Nephron (organoid): ENCODE results near the gene LY86.

Experiments
- H3K27ac Mint-ChIP-seq, 3 experiments: 2 replicates each; pipeline ENCODE4 v1.8.0; 2020; ENCODE audit warnings: mixed read lengths in 3 of 3, mild to moderate bottlenecking in 2 of 3, moderate library complexity in 1 of 3
- H3K27me3 Mint-ChIP-seq: 2 replicates; pipeline ENCODE4 v1.8.0; 2021; ENCODE audit warnings: low read depth, mild to moderate bottlenecking, moderate library complexity, mixed read lengths
- H3K36me3 Mint-ChIP-seq: 2 replicates; pipeline ENCODE4 v1.8.0; 2020; ENCODE audit warnings: low read depth, mixed read lengths
- H3K4me1 Mint-ChIP-seq: 2 replicates; pipeline ENCODE4 v1.8.0; 2020; ENCODE audit warnings: mixed read lengths
- H3K4me3 Mint-ChIP-seq, 3 experiments: 2 replicates each; pipeline ENCODE4 v1.8.0; 2020; ENCODE audit warnings: mild to moderate bottlenecking in 3 of 3, mixed read lengths in 3 of 3, moderate library complexity in 2 of 3
- H3K9me3 Mint-ChIP-seq: 2 replicates; pipeline ENCODE4 v1.8.0; 2020; ENCODE audit warnings: mixed read lengths
- TF ChIP-seq, protein P1 (sequence below), 3 experiments: fragments of 200-600 bp; sonication (generic); IDR thresholded peaks; one replicate each; pipeline ENCODE4 v1.5.0; 2021; ENCODE audit warnings: antibody characterized with exemption in 3 of 3; ENCODE audit not compliant: unreplicated experiment in 3 of 3

LY86 gene

DNA sequence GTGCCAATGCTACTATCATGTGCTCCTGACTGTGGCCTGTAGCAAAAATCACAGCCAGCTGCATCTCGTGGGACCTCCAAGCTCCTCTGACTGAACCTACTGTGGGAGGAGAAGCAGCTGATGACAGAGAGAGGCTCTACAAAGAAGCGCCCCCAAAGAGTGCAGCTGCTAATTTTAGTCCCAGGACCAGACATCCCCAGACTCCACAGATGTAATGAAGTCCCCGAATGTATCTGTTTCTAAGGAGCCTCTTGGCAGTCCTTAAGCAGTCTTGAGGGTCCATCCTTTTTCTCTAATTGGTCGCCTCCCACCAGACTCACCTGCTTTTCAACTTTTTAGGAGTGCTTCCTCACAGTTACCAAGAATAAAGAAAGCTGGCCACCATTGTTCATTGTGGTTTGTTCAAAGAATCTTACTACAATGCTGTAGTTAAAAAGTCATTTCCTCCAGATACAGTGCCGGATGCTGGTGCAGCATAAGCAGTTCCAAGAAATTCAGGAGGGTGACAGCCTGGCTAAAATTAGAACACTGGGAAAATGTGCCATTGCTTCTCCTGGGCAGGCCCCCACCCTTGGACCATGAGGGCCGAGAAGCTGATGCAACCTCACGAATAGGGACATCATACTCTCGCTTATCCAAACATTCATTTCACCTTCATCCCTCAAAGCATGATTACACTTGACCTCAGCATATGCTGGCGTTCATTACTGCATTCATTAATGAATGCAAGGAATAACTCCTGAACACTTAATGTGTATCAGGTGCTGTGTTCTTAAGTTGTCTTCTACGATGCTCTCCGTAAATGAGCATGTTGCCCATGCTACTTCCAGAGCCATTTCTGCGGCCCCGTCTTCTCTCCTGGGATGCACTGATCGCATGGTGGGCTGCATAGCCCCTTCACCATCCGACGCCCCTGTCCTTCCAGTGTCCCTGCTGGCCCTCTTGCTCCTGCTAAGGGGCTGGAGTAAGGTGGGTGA lies 66.4 kb downstream of the LY86 start:
- peak overlapping the region; percentile 20 to 59 (median 27) for H3K27ac Mint-ChIP-seq
- peaks cover 39% of the 10 kb centered on the region for H3K4me1 Mint-ChIP-seq
- peak overlapping the region in 1 of 3 experiments; percentile 4 for H3K4me3 Mint-ChIP-seq
- H3K36me3 Mint-ChIP-seq = no peaks in the 10 kb centered on the region
- TF ChIP-seq, protein P1, sequence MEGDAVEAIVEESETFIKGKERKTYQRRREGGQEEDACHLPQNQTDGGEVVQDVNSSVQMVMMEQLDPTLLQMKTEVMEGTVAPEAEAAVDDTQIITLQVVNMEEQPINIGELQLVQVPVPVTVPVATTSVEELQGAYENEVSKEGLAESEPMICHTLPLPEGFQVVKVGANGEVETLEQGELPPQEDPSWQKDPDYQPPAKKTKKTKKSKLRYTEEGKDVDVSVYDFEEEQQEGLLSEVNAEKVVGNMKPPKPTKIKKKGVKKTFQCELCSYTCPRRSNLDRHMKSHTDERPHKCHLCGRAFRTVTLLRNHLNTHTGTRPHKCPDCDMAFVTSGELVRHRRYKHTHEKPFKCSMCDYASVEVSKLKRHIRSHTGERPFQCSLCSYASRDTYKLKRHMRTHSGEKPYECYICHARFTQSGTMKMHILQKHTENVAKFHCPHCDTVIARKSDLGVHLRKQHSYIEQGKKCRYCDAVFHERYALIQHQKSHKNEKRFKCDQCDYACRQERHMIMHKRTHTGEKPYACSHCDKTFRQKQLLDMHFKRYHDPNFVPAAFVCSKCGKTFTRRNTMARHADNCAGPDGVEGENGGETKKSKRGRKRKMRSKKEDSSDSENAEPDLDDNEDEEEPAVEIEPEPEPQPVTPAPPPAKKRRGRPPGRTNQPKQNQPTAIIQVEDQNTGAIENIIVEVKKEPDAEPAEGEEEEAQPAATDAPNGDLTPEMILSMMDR (IDR thresholded peaks at IDR 0.05; ENCODE audit: unreplicated experiment in 3 of 3) = no peak
- no peaks in the 10 kb centered on the region for H3K9me3 Mint-ChIP-seq
- H3K27me3 Mint-ChIP-seq = peaks cover 9% of the 10 kb centered on the region

DNA sequence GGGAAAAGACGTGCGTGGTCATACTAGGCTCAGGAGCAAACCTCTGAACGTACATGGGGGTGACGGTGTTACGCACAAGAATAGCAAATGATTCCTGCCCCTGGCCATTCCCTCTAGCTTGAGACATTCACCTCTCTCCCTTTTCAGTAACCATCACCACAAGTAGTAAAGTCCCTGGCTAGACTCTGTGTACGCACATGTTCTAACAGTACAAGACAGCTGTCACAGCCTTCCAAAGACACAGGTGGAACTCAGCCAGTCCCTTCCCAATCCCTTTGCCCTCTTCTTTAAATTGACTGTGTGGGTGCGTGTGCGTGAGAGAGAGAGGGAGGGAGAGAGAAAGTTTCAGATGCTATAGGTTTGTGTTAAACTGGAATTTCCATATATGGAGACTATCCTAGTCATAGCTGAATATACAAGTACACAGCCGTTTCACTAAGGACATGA lies 67.3 kb downstream of the LY86 start:
- peaks cover 9% of the 10 kb centered on the region for H3K27me3 Mint-ChIP-seq
- H3K4me3 Mint-ChIP-seq = no peak overlapping the region
- no peaks in the 10 kb centered on the region for H3K9me3 Mint-ChIP-seq
- H3K36me3 Mint-ChIP-seq = no peaks in the 10 kb centered on the region
- peak overlapping the region; percentile 27 to 81 (median 76) for H3K27ac Mint-ChIP-seq
- TF ChIP-seq, protein P1 (IDR thresholded peaks at IDR 0.05; ENCODE audit: unreplicated experiment in 3 of 3) = no peak
- H3K4me1 Mint-ChIP-seq = peaks cover 44% of the 10 kb centered on the region

DNA sequence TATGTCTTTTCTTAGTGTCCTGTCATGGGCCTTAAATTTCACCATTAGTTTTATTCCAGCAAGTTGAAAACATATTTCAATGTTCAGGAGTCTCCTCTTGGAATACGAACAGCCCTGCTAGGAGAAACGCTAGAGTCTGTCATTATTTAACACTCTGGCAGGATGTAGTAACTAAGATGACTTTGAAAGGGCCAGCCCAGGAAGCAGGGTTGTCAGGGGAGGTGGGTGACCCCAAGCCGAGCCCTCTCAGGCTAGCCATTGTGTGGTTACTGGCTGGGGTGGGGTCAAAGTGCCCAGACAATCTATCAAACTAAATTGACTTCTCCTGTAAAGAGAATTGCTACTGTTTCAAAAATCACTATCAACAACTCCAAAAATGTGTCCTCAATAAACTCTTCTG lies 67.8 kb downstream of the LY86 start:
- Mint-ChIP-seq H3K4me3 (no peak overlapping the region), H3K27me3 (peaks cover 9% of the 10 kb centered on the region), H3K36me3 (no peaks in the 10 kb centered on the region), H3K27ac (peak overlapping the region; percentile 27 to 81 (median 76)), H3K4me1 (peaks cover 47% of the 10 kb centered on the region), H3K9me3 (no peaks in the 10 kb centered on the region)
- TF ChIP-seq, protein P1 (IDR thresholded peaks at IDR 0.05; ENCODE audit: unreplicated experiment in 3 of 3) = no peak

DNA sequence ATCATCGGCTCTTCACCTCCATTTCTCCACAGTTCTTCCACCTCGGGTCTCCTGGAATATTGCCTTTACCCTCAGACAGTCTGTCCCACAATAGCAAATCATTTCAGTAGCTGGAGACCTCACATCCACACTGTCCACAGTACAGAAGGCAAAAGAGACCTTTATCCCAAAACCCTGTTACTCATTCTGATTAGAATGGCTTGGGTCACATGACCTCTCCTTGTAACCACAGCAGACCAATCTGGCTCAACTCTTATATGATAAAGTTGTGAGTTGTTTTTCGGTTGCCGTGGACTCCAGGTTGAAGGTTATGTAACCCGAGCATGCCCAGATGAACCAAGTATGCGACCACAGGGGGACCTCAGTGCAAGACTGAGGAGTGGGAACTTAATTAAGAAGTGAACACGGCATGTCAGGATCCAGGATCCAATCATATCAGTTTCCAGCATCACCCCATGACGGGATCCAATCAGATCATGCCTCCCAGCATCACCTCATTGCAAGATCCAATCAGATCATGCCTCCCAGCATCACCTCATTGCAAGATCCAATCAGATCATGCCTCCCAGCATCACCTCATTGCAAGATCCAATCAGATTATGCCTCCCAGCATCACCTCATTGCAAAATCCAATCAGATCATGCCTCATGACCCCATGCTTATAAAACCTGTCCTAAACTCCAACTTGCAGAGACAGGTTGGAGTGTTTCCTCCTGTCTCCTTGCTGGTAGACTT lies 68.7 kb downstream of the LY86 start:
- peak overlapping the region in 1 of 3 experiments; percentile 42 for H3K27ac Mint-ChIP-seq
- TF ChIP-seq, protein P1 (IDR thresholded peaks at IDR 0.05; ENCODE audit: unreplicated experiment in 3 of 3) = no peak
- H3K9me3 Mint-ChIP-seq = no peaks in the 10 kb centered on the region
- H3K4me3 Mint-ChIP-seq = no peak overlapping the region
- H3K27me3 Mint-ChIP-seq = peaks cover 9% of the 10 kb centered on the region
- H3K36me3 Mint-ChIP-seq = no peaks in the 10 kb centered on the region
- peaks cover 57% of the 10 kb centered on the region for H3K4me1 Mint-ChIP-seq

DNA sequence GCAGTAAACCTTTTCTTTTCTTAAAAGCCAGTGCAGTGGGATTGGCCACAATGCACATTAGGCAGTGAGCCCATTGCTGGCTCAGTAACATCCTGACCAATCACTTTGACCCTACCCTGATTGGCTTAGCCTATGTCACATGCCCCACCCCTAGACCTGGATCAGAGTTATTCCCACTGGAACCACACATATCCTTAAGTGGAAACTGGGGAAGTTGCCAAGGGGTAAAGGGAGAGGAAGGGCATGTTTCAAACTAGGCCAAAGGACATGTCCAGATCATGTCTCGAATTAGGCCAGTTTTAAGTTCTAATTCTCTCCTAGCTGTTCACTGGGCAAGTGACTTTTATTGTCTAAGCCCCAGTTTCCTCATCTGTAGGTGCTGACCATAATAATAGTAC lies 69.3 kb downstream of the LY86 start:
- Mint-ChIP-seq H3K36me3 (no peaks in the 10 kb centered on the region), H3K27ac (no peak overlapping the region), H3K4me3 (no peak overlapping the region), H3K9me3 (no peaks in the 10 kb centered on the region), H3K4me1 (peaks cover 58% of the 10 kb centered on the region), H3K27me3 (peaks cover 9% of the 10 kb centered on the region)
- TF ChIP-seq, protein P1 (IDR thresholded peaks at IDR 0.05; ENCODE audit: unreplicated experiment in 3 of 3) = no peak
